ENCODE results near the gene SMTN. TPM values are rescaled to one million over a fixed set of nuclear protein-coding genes. Genes with fewer than 3 reads are reported as not detected.

The SMTN gene
- total RNA-seq, 1 donor from 2014 or later: 27.0 TPM

DNA sequence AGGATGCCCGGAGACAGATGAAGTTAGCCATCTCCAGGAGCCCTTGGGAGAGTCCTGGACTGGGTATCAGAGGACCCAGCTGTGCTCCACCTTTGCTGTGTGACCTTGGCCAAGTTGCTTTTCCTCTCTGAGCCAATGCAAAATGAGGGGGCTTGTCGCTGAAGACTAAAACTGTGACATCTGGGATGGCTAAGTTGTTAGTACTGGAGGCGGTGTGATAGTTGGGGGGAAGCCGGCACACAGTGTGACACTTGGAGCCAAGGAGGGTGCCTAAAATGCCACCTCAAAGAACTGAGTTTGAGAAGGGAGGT, 42.1 kb downstream of the SMTN start:
- no peak for DNase-seq (ENCODE audit: low spot score)
- H3K27ac Mint-ChIP-seq: no peak overlapping the region
- no peaks in the 10 kb centered on the region for H3K4me1 Mint-ChIP-seq (ENCODE audit: low read depth)
- no peak overlapping the region for H3K4me3 Mint-ChIP-seq (ENCODE audit: low read depth)
- no peaks in the 10 kb centered on the region for H3K9me3 Mint-ChIP-seq
- H3K27me3 Mint-ChIP-seq (ENCODE audit: low read depth): no peaks in the 10 kb centered on the region
- H3K36me3 Mint-ChIP-seq (ENCODE audit: low read depth): no peaks in the 10 kb centered on the region
- intact Hi-C loops (cut with micrococcal nuclease): no loop called here

DNA sequence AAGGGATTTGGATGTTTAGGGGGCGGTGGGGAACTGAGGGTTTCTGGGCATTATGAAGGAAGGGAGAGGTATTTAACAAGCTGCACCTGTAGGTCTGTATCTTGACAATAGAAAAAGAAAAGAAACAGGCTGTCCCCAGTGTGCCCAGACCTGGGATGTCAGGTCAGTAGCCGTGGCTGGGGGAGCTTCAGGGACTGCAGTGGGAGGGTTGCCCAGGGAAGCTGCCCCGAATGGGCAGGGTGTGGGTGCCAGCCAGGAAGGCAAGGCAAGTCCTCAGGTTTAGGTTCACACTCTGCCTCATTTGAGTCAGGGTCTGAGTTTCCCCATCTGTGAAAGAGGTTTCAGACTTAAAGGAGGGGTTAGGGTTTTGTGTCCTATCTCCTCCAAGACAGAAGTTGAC, 43.2 kb downstream of the SMTN start:
- DNase-seq (ENCODE audit: low spot score): no peak
- intact Hi-C loops (cut with micrococcal nuclease): no loop called here
- Mint-ChIP-seq H3K27ac (no peak overlapping the region), H3K4me1 (ENCODE audit: low read depth) (no peaks in the 10 kb centered on the region), H3K27me3 (ENCODE audit: low read depth) (no peaks in the 10 kb centered on the region), H3K9me3 (no peaks in the 10 kb centered on the region), H3K4me3 (ENCODE audit: low read depth) (no peak overlapping the region), H3K36me3 (ENCODE audit: low read depth) (no peaks in the 10 kb centered on the region)

DNA sequence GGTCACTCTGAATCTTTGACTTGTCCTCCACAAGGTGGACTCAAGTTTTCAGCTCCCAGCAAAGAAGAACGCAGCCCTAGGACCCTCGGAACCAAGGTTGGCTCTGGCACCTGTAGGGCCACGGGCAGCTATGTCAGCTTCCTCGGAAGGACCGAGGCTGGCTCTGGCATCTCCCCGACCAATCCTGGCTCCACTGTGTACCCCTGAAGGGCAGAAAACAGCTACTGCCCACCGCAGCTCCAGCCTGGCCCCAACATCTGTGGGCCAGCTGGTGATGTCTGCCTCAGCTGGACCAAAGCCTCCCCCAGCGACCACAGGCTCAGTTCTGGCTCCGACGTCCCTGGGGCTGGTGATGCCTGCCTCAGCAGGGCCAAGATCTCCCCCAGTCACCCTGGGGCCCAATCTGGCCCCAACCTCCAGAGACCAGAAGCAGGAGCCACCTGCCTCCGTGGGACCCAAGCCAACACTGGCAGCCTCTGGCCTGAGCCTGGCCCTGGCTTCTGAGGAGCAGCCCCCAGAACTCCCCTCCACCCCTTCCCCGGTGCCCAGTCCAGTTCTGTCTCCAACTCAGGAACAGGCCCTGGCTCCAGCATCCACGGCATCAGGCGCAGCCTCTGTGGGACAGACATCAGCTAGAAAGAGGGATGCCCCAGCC, 43.8 kb downstream of the SMTN start:
- Mint-ChIP-seq H3K4me1 (ENCODE audit: low read depth) (no peaks in the 10 kb centered on the region), H3K36me3 (ENCODE audit: low read depth) (no peaks in the 10 kb centered on the region)

DNA sequence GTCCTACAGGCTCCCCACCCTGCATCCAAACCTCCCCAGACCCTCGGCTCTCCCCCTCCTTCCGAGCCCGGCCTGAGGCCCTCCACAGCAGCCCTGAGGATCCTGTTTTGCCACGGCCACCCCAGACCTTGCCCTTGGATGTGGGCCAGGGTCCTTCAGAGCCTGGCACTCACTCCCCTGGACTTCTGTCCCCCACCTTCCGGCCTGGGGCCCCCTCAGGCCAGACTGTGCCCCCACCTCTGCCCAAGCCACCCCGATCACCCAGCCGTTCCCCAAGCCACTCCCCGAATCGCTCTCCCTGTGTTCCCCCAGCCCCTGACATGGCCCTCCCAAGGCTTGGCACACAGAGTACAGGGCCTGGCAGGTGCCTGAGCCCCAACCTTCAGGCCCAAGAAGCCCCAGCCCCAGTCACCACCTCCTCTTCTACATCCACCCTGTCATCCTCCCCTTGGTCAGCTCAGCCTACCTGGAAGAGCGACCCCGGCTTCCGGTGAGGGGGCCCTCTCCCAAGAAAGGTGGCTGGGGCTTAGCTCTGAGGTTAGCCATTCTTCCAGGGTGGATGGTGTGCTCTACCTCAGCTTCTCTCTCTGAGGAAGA, 44.5 kb downstream of the SMTN start:
- H3K9me3 Mint-ChIP-seq: no peaks in the 10 kb centered on the region
- intact Hi-C loops (cut with micrococcal nuclease): no loop called here
- H3K27ac Mint-ChIP-seq: no peak overlapping the region
- no peaks in the 10 kb centered on the region for H3K36me3 Mint-ChIP-seq (ENCODE audit: low read depth)
- H3K27me3 Mint-ChIP-seq (ENCODE audit: low read depth): no peaks in the 10 kb centered on the region
- DNase-seq (ENCODE audit: low spot score): no peak
- no peaks in the 10 kb centered on the region for H3K4me1 Mint-ChIP-seq (ENCODE audit: low read depth)
- no peak overlapping the region for H3K4me3 Mint-ChIP-seq (ENCODE audit: low read depth)

More for the DNA sequence above, 43.8 kb downstream of the SMTN start:
- H3K4me3 Mint-ChIP-seq (ENCODE audit: low read depth): no peak overlapping the region
- no peaks in the 10 kb centered on the region for H3K27me3 Mint-ChIP-seq (ENCODE audit: low read depth)
- H3K27ac Mint-ChIP-seq: no peak overlapping the region
- intact Hi-C loops (cut with micrococcal nuclease): no loop called here
- DNase-seq (ENCODE audit: low spot score): no peak
- H3K9me3 Mint-ChIP-seq: no peaks in the 10 kb centered on the region

DNA sequence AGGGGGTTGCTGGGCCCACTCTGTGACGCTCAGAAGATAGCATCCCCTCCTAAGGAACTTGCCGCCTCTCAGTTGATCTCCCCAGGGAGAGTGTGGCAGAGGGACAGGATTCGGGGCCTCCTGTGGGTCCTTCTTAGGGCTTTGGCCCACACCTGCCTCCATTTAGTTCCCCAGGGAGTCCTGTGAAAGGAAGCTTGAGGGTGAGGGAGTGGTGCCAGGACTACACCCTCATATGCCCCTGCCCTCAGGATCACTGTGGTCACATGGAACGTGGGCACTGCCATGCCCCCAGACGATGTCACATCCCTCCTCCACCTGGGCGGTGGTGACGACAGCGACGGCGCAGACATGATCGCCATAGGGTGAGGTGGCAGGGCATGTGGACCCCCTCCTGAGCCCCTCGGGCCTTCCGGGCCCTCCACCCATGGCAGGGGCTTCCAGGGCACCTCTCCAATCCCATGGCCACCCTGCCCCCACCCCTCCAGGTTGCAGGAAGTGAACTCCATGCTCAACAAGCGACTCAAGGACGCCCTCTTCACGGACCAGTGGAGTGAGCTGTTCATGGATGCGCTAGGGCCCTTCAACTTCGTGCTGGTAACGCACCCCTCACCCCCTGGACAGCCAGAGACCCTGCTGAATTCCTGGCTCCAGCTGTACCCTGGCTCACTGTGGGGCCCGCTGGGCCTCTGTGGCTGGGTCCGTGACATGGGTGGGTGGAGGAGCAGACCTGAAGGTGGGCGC, 45.2 kb downstream of the SMTN start:
- H3K27me3 Mint-ChIP-seq (ENCODE audit: low read depth): no peaks in the 10 kb centered on the region

DNA sequence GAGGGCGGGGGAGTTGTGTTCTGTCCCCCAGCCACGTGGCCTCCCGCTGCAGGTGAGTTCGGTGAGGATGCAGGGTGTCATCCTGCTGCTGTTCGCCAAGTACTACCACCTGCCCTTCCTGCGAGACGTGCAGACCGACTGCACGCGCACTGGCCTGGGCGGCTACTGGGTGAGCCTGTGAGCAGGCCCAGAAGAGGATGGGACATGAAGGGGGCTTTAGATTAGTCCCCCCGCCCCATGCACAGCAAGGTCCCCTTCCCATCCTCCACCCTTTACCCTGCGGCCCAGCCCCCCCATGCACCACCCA, 45.7 kb downstream of the SMTN start:
- intact Hi-C loops (cut with micrococcal nuclease): no loop called here
- H3K36me3 Mint-ChIP-seq (ENCODE audit: low read depth): no peaks in the 10 kb centered on the region
- no peaks in the 10 kb centered on the region for H3K27me3 Mint-ChIP-seq (ENCODE audit: low read depth)
- H3K4me1 Mint-ChIP-seq (ENCODE audit: low read depth): no peaks in the 10 kb centered on the region
- no peaks in the 10 kb centered on the region for H3K9me3 Mint-ChIP-seq
- H3K4me3 Mint-ChIP-seq (ENCODE audit: low read depth): no peak overlapping the region
- no peak overlapping the region for H3K27ac Mint-ChIP-seq
- DNase-seq (ENCODE audit: low spot score): no peak

More for the DNA sequence above, 45.2 kb downstream of the SMTN start:
- Mint-ChIP-seq H3K27ac (no peak overlapping the region), H3K9me3 (no peaks in the 10 kb centered on the region), H3K36me3 (ENCODE audit: low read depth) (no peaks in the 10 kb centered on the region), H3K4me1 (ENCODE audit: low read depth) (no peaks in the 10 kb centered on the region), H3K4me3 (ENCODE audit: low read depth) (no peak overlapping the region)
- intact Hi-C loops (cut with micrococcal nuclease): no loop called here
- no peak for DNase-seq (ENCODE audit: low spot score)

DNA sequence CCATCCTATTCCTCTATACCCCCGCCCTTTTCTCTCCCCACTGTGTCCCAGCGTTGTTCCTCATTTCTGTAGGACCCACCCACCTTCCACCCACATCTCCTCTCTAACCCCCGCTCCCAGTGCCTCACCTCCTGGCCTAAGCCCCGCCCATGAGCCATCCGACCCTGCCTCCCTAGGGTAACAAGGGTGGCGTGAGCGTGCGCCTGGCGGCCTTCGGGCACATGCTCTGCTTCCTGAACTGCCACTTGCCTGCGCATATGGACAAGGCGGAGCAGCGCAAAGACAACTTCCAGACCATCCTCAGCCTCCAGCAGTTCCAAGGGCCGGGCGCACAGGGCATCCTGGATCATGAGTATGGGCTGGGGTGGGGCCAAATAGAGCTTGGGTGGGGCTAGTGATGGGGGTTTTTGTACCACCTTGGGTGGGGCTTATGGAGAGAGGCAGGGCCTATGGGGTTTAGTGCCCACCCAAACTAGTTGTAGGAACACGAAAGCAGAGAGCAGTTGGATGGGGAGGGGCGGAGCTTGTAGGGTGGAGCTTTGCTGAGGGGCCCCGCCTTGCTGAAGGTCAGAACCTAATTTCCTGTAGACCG, 46.2 kb downstream of the SMTN start:
- no peak overlapping the region for H3K4me3 Mint-ChIP-seq (ENCODE audit: low read depth)
- no peak overlapping the region for H3K27ac Mint-ChIP-seq
- no peak for DNase-seq (ENCODE audit: low spot score)
- no peaks in the 10 kb centered on the region for H3K4me1 Mint-ChIP-seq (ENCODE audit: low read depth)
- intact Hi-C loops (cut with micrococcal nuclease): no loop called here
- no peaks in the 10 kb centered on the region for H3K36me3 Mint-ChIP-seq (ENCODE audit: low read depth)
- no peaks in the 10 kb centered on the region for H3K9me3 Mint-ChIP-seq
- H3K27me3 Mint-ChIP-seq (ENCODE audit: low read depth): no peaks in the 10 kb centered on the region

DNA sequence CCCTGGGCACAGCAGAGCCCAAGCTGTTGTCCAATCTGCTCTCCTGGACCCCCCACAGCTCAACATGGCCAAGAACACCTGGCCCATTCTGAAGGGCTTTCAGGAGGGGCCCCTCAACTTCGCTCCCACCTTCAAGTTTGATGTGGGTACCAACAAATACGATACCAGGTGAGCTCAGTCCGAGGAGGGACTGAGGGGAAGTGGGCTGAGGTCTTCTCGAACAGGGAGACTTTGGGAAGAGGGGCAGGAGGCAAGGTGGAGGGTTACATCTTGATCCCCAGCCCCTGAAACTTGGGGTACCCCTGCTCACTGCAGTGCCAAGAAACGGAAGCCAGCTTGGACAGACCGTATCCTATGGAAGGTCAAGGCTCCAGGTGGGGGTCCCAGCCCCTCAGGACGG, 47.0 kb downstream of the SMTN start:
- DNase-seq (ENCODE audit: low spot score): no peak
- Mint-ChIP-seq H3K4me3 (ENCODE audit: low read depth) (no peak overlapping the region), H3K27ac (no peak overlapping the region)

DNA sequence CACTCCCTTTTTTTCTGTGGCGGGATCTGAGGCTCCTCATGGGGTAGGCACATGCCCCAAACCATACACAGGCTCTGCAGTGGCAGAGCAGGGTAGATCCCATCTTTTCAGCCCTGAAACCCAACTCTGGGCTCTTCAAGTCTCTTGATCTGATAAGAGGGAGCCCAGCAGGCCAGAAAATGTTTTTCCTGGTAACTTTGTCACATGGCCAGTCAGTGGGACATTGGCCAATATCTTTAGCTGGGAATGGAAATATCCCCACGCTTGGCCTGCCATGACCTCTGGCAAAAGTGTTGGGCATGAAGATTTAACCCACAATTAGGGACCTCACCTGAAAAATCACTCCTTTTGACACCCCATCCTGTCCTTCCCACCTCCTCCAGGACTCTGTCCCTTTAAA, 49.8 kb downstream of the SMTN start:
- H3K27me3 Mint-ChIP-seq (ENCODE audit: low read depth): no peaks in the 10 kb centered on the region
- H3K4me1 Mint-ChIP-seq (ENCODE audit: low read depth): no peaks in the 10 kb centered on the region
- no peak for DNase-seq (ENCODE audit: low spot score)
- no peak overlapping the region for H3K27ac Mint-ChIP-seq
- no peaks in the 10 kb centered on the region for H3K9me3 Mint-ChIP-seq
- no peak overlapping the region for H3K4me3 Mint-ChIP-seq (ENCODE audit: low read depth)
- H3K36me3 Mint-ChIP-seq (ENCODE audit: low read depth): no peaks in the 10 kb centered on the region
- intact Hi-C loops (cut with micrococcal nuclease): no loop called here

More for the DNA sequence above, 47.0 kb downstream of the SMTN start:
- Mint-ChIP-seq H3K36me3 (ENCODE audit: low read depth) (no peaks in the 10 kb centered on the region), H3K9me3 (no peaks in the 10 kb centered on the region), H3K27me3 (ENCODE audit: low read depth) (no peaks in the 10 kb centered on the region), H3K4me1 (ENCODE audit: low read depth) (no peaks in the 10 kb centered on the region)
- intact Hi-C loops (cut with micrococcal nuclease): no loop called here

DNA sequence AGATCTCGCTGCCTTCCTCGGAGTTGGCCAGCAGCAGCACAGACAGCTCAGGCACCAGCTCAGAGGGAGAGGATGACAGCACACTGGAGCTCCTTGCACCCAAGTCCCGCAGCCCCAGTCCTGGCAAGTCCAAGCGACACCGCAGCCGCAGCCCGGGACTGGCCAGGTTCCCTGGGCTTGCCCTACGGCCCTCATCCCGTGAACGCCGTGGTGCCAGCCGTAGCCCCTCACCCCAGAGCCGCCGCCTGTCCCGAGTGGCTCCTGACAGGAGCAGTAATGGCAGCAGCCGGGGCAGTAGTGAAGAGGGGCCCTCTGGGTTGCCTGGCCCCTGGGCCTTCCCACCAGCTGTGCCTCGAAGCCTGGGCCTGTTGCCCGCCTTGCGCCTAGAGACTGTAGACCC, 52.8 kb downstream of the SMTN start:
- intact Hi-C loops (cut with micrococcal nuclease): no loop called here
- DNase-seq (ENCODE audit: low spot score): no peak
- no peaks in the 10 kb centered on the region for H3K9me3 Mint-ChIP-seq
- H3K36me3 Mint-ChIP-seq (ENCODE audit: low read depth): no peaks in the 10 kb centered on the region
- no peaks in the 10 kb centered on the region for H3K27me3 Mint-ChIP-seq (ENCODE audit: low read depth)
- H3K27ac Mint-ChIP-seq: no peak overlapping the region
- no peaks in the 10 kb centered on the region for H3K4me1 Mint-ChIP-seq (ENCODE audit: low read depth)
- H3K4me3 Mint-ChIP-seq (ENCODE audit: low read depth): no peak overlapping the region

DNA sequence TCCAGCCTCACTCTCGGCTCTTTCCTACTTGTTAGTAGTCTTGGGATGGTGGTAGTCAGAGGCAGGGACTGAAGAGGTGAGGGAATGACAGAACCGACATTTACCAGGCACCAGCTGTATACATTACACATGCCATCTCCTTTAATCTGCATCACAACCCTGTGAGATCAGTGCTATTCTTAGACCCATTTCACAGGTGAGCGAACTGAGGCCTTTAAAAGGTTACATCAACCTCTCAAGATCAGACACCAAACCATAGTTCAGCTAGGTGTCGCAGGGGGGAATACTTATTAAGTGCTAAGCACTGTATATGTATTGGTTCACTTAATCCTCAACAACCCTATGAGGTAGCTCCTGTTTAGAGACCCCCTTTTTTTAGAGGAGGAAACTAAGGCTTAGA, 53.6 kb downstream of the SMTN start:
- Mint-ChIP-seq H3K36me3 (ENCODE audit: low read depth) (no peaks in the 10 kb centered on the region), H3K4me3 (ENCODE audit: low read depth) (no peak overlapping the region), H3K27ac (no peak overlapping the region), H3K9me3 (no peaks in the 10 kb centered on the region), H3K4me1 (ENCODE audit: low read depth) (no peaks in the 10 kb centered on the region), H3K27me3 (ENCODE audit: low read depth) (no peaks in the 10 kb centered on the region)
- intact Hi-C loops (cut with micrococcal nuclease): no loop called here
- DNase-seq (ENCODE audit: low spot score): no peak

DNA sequence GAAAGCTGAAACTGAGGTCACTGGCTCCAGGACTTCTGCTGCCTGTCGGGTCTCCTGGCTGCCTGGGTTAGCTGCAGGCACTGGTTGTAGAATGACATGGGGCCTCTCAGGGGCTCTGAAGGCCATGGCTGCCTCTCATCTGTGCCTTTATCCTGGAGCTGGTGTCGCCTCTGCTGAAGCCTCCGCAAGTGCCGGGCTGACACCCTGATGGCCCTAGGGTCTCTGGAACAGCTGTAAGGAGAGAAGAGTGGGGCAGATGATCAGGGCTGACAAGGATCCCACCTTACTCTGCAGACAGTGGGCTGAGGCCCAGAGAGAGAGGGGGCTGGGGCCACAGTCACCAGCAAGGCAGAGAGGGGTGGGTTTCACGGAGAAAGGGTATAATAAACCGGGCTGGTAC, 54.6 kb downstream of the SMTN start:
- Mint-ChIP-seq H3K4me3 (ENCODE audit: low read depth) (no peak overlapping the region), H3K9me3 (no peaks in the 10 kb centered on the region), H3K36me3 (ENCODE audit: low read depth) (no peaks in the 10 kb centered on the region), H3K27ac (no peak overlapping the region), H3K27me3 (ENCODE audit: low read depth) (no peaks in the 10 kb centered on the region), H3K4me1 (ENCODE audit: low read depth) (no peaks in the 10 kb centered on the region)
- no peak for DNase-seq (ENCODE audit: low spot score)
- intact Hi-C loops (cut with micrococcal nuclease): no loop called here

DNA sequence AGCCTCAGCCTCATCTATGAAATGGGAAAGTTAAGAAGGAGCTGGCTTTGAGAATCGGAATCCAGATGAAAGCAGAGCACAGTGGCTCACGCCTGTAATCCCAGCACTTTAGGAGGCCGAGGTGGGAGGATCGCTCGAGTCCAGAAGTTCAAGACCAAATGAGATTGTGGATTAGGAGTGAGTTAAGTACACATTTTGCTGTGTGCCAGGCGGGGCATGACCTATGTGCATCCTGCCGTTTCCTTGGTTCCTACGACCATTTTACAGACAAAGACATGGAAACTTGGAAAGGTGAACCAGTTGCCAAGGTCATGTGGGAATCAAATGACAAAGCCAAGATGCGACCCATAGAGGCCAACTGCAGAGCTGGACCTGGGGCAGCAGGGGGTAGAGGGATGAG, 55.0 kb downstream of the SMTN start:
- no peak overlapping the region for H3K27ac Mint-ChIP-seq
- intact Hi-C loops (cut with micrococcal nuclease): no loop called here
- no peaks in the 10 kb centered on the region for H3K4me1 Mint-ChIP-seq (ENCODE audit: low read depth)
- no peaks in the 10 kb centered on the region for H3K36me3 Mint-ChIP-seq (ENCODE audit: low read depth)
- H3K4me3 Mint-ChIP-seq (ENCODE audit: low read depth): no peak overlapping the region
- H3K27me3 Mint-ChIP-seq (ENCODE audit: low read depth): no peaks in the 10 kb centered on the region
- H3K9me3 Mint-ChIP-seq: no peaks in the 10 kb centered on the region
- no peak for DNase-seq (ENCODE audit: low spot score)
